Measurements from ENCODE around the gene BBOX1. TPM values are rescaled to one million over a fixed set of nuclear protein-coding genes. Genes with fewer than 3 reads are reported as not detected.

The BBOX1 gene
- total and polyA plus RNA-seq, 2 of the 4 experiments (the other 2 are of a cell fraction), result not detected

DNA sequence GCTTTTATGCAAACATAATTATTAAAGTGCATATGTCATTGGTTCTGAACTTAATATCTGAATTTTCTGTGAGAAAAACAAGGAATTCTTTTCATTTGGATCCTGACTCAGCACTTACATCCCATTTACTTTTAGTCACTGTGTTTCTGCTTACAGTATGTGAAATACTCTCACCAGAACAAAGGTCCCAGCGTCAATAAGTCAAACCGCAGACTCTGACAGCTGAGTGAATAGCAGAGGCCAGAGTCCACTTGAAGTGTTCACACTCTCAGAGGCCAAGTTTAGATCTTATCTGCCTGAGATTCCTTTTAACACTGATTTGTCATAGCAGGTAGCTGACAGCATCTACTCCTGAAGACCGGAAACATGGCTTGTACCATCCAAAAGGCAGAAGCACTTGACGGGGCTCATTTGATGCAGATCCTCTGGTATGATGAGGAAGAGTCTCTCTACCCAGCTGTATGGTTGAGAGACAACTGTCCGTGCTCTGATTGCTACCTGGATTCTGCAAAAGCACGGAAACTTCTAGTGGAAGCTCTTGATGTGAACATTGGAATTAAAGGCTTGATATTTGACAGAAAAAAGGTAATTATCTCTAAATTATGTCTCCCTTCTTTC lies 14.6 kb downstream of the BBOX1 start:
- no peak overlapping the region for H2BK5ac ChIP-seq (ENCODE audit: low read depth, low read length, poor library complexity, severe bottlenecking)
- H3K27ac ChIP-seq (ENCODE audit: insufficient read depth, low read length), result no peak overlapping the region
- no peaks in the 10 kb centered on the region for H3K27me3 ChIP-seq (ENCODE audit: control insufficient read depth, insufficient read depth, low read length)
- H3K4ac ChIP-seq (ENCODE audit: low read depth, low read length), result no peak overlapping the region
- H3K79me1 ChIP-seq (ENCODE audit: low read depth in 1 of 2, low read length in 2 of 2), result no peaks in the 10 kb centered on the region
- no peak overlapping the region for H2BK15ac ChIP-seq (ENCODE audit: low read depth, low read length)
- in situ Hi-C loops (cut with MboI; ENCODE audit: low sequenced_read_pairs), result no loop called here
- no peak overlapping the region for H3K23ac ChIP-seq (ENCODE audit: low read depth, low read length)
- H3K36me3 ChIP-seq (ENCODE audit: control insufficient read depth, insufficient read depth, low read length), result no peaks in the 10 kb centered on the region
- no peak overlapping the region for H3K18ac ChIP-seq (ENCODE audit: low read depth, low read length)
- H2BK20ac ChIP-seq (ENCODE audit: low read depth, low read length), result no peak overlapping the region
- H2AK5ac ChIP-seq (ENCODE audit: low read depth, low read length), result no peak overlapping the region
- no peak overlapping the region for H3K4me3 ChIP-seq (ENCODE audit: insufficient read depth, low read depth, low read length)
- ATAC-seq (ENCODE audit: low read depth) (peak; percentile 32), DNase-seq (peak; percentile 37)
- no peak overlapping the region; the same call in 1 of the 2 replicates for H3K4me2 ChIP-seq (ENCODE audit: low read depth, low read length)
- no peaks in the 10 kb centered on the region for H3K9me1 ChIP-seq (ENCODE audit: insufficient read depth, low read length)
- ChIA-PET CTCF (no interaction called here), POLR2A (ENCODE audit: unreplicated experiment) (no interaction called here)
- H2BK120ac ChIP-seq (ENCODE audit: low read depth, low read length), result no peak overlapping the region
- no peak overlapping the region for H4K8ac ChIP-seq (ENCODE audit: low read depth in 2 of 2, low read length in 2 of 2)
- TF ChIP-seq MAFK (IDR thresholded peaks at IDR 0.05; ENCODE audit: low read depth, low read length), result peak; percentile 87
- TF ChIP-seq CTCF (conservative IDR thresholded peaks at IDR 0.05; ENCODE audit: low read depth, low read length), result no peak
- no peak overlapping the region for H4K5ac ChIP-seq (ENCODE audit: low read depth, low read length)
- no peak overlapping the region for H2AK9ac ChIP-seq (replicated peaks; ENCODE audit: low read depth, low read length, poor library complexity)
- H4K20me1 ChIP-seq (ENCODE audit: insufficient read depth, low read length), result no peaks in the 10 kb centered on the region
- H3K9ac ChIP-seq (ENCODE audit: low read depth, low read length), result no peak overlapping the region
- H3K9me3 ChIP-seq (ENCODE audit: control insufficient read depth, insufficient read depth, low read length), result no peaks in the 10 kb centered on the region; the same call in 1 of the 2 replicates
- intact Hi-C loops (cut with micrococcal nuclease), result no loop called here
- H2AFZ ChIP-seq (replicated peaks; ENCODE audit: low read length, poor library complexity), result no peak overlapping the region
- 87% methylated on average over 3 of the region's 6 CpGs; no CpG with 5 or more reads in 1 of the 2 experiments for WGBS, 2 experiments (ENCODE audit: extremely low coverage in 2 of 2, insufficient read length in 1 of 2)
- no TSS peak for BruUV-seq (replicated peaks)
- H3K4me1 ChIP-seq (ENCODE audit: control insufficient read depth, insufficient read depth, low read length), result peaks cover 3% of the 10 kb centered on the region; the same call in 1 of the 2 replicates
- dilution Hi-C loops (cut with HindIII; ENCODE audit: low sequenced_read_pairs, unreplicated experiment), result no loop called here
- H3K14ac ChIP-seq (replicated peaks; ENCODE audit: low read depth, low read length), result no peak overlapping the region
- no peak overlapping the region for H4K91ac ChIP-seq (ENCODE audit: insufficient read depth, low read depth, low read length)
- no peak overlapping the region for H3K56ac ChIP-seq (ENCODE audit: extremely low read depth, insufficient read depth, low read length)

Measured in IMR-90 (cell line).